ENCODE results near the gene MTMR1. TPM values are rescaled to one million over a fixed set of nuclear protein-coding genes. Genes with fewer than 3 reads are reported as not detected.
A peak's percentile ranks its signal among the peaks of the same experiment; 100 is the strongest.

Gene MTMR1
- total and polyA plus RNA-seq, 9 of the 15 experiments (the other 6 are each of a cell fraction or from before 2014, with no cell fraction given): 0.96 to 35.4 (median 22.4) TPM

- 0 out of 2 replicates have a peak, but pooled peaks have one; percentile 47 for TF ChIP-seq SMAD4 (CRISPR knock-in tag; conservative IDR thresholded peaks at IDR 0.05)
- TF ChIP-seq ARID1B (IDR thresholded peaks at IDR 0.05): peak; percentile 37; the same call in 1 of the 2 replicates
- no peak for TF ChIP-seq SMAD3 (CRISPR knock-in tag; conservative IDR thresholded peaks at IDR 0.05)
- TF ChIP-seq CHD4 (IDR thresholded peaks at IDR 0.05; ENCODE audit: insufficient read depth, insufficient replicate concordance, low read depth, low read length, poor library complexity, severe bottlenecking): no peak
- no peak for TF ChIP-seq ZBTB8A (IDR thresholded peaks at IDR 0.05; ENCODE audit: partially characterized antibody)
- TF ChIP-seq, protein P1, sequence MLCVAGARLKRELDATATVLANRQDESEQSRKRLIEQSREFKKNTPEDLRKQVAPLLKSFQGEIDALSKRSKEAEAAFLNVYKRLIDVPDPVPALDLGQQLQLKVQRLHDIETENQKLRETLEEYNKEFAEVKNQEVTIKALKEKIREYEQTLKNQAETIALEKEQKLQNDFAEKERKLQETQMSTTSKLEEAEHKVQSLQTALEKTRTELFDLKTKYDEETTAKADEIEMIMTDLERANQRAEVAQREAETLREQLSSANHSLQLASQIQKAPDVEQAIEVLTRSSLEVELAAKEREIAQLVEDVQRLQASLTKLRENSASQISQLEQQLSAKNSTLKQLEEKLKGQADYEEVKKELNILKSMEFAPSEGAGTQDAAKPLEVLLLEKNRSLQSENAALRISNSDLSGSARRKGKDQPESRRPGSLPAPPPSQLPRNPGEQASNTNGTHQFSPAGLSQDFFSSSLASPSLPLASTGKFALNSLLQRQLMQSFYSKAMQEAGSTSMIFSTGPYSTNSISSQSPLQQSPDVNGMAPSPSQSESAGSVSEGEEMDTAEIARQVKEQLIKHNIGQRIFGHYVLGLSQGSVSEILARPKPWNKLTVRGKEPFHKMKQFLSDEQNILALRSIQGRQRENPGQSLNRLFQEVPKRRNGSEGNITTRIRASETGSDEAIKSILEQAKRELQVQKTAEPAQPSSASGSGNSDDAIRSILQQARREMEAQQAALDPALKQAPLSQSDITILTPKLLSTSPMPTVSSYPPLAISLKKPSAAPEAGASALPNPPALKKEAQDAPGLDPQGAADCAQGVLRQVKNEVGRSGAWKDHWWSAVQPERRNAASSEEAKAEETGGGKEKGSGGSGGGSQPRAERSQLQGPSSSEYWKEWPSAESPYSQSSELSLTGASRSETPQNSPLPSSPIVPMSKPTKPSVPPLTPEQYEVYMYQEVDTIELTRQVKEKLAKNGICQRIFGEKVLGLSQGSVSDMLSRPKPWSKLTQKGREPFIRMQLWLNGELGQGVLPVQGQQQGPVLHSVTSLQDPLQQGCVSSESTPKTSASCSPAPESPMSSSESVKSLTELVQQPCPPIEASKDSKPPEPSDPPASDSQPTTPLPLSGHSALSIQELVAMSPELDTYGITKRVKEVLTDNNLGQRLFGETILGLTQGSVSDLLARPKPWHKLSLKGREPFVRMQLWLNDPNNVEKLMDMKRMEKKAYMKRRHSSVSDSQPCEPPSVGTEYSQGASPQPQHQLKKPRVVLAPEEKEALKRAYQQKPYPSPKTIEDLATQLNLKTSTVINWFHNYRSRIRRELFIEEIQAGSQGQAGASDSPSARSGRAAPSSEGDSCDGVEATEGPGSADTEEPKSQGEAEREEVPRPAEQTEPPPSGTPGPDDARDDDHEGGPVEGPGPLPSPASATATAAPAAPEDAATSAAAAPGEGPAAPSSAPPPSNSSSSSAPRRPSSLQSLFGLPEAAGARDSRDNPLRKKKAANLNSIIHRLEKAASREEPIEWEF (CRISPR knock-in tag; IDR thresholded peaks at IDR 0.05): no peak
- TF ChIP-seq ZNF77 (CRISPR knock-in tag; IDR thresholded peaks at IDR 0.05): no peak
- TF ChIP-seq TOE1 (IDR thresholded peaks at IDR 0.05; ENCODE audit: borderline replicate concordance): no peak
- no peak for TF ChIP-seq TOE1 (CRISPR knock-in tag; IDR thresholded peaks at IDR 0.05; ENCODE audit: borderline replicate concordance, low read depth)
- peak; percentile 31; the same call in 1 of the 2 replicates for TF ChIP-seq CEBPB (tag; IDR thresholded peaks at IDR 0.05)
- no peak for TF ChIP-seq ZC3H8 (IDR thresholded peaks at IDR 0.05)
- no peak for TF ChIP-seq RNF2 (IDR thresholded peaks at IDR 0.05)
- TF ChIP-seq SPI1 (IDR thresholded peaks at IDR 0.05; ENCODE audit: borderline replicate concordance, low read depth, low read length): no peak
- TF ChIP-seq KHSRP (IDR thresholded peaks at IDR 0.05): no peak
- no peak; the same call in 1 of the 2 replicates for TF ChIP-seq ZBTB7A (IDR thresholded peaks at IDR 0.05; ENCODE audit: borderline replicate concordance, control insufficient read depth, low read depth, low read length)
- no peak for TF ChIP-seq ZNF79 (CRISPR knock-in tag; IDR thresholded peaks at IDR 0.05; ENCODE audit: low read depth)
- TF ChIP-seq HINFP (tag; conservative IDR thresholded peaks at IDR 0.05; ENCODE audit: low read depth): no peak
- TF ChIP-seq ZNF584 (CRISPR knock-in tag; IDR thresholded peaks at IDR 0.05; ENCODE audit: low read depth): no peak
- TF ChIP-seq NFE2 (IDR thresholded peaks at IDR 0.05; ENCODE audit: low read depth): peak; percentile 42; the same call in 1 of the 2 replicates
- TF ChIP-seq, protein P2, sequence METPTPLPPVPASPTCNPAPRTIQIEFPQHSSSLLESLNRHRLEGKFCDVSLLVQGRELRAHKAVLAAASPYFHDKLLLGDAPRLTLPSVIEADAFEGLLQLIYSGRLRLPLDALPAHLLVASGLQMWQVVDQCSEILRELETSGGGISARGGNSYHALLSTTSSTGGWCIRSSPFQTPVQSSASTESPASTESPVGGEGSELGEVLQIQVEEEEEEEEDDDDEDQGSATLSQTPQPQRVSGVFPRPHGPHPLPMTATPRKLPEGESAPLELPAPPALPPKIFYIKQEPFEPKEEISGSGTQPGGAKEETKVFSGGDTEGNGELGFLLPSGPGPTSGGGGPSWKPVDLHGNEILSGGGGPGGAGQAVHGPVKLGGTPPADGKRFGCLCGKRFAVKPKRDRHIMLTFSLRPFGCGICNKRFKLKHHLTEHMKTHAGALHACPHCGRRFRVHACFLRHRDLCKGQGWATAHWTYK (CRISPR knock-in tag; IDR thresholded peaks at IDR 0.05): no peak
- no peak for TF ChIP-seq MEF2D (tag; conservative IDR thresholded peaks at IDR 0.05; ENCODE audit: low read depth)
Measured at GRCh38 chrX:150767475-150768131, 74.4 kb downstream of the MTMR1 start (continued).
